CD4-positive, alpha-beta T cell treated with Interleukin-15 for 4 hours (primary cell): ENCODE data around the gene FRK.
A peak's percentile ranks its signal among the peaks of the same experiment; 100 is the strongest.
"Not testable (repeated sequence)": the region's sequence is repeated elsewhere in the genome, so short reads cannot be mapped to it uniquely, and the experiment has no call there.

Experiments used
- DNase-seq: peaks from one replicate; pipeline ENCODE4 v3.0.0-alpha.2; 2020; ENCODE audit warnings: low spot score

Gene FRK, protein sequence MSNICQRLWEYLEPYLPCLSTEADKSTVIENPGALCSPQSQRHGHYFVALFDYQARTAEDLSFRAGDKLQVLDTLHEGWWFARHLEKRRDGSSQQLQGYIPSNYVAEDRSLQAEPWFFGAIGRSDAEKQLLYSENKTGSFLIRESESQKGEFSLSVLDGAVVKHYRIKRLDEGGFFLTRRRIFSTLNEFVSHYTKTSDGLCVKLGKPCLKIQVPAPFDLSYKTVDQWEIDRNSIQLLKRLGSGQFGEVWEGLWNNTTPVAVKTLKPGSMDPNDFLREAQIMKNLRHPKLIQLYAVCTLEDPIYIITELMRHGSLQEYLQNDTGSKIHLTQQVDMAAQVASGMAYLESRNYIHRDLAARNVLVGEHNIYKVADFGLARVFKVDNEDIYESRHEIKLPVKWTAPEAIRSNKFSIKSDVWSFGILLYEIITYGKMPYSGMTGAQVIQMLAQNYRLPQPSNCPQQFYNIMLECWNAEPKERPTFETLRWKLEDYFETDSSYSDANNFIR

DNA sequence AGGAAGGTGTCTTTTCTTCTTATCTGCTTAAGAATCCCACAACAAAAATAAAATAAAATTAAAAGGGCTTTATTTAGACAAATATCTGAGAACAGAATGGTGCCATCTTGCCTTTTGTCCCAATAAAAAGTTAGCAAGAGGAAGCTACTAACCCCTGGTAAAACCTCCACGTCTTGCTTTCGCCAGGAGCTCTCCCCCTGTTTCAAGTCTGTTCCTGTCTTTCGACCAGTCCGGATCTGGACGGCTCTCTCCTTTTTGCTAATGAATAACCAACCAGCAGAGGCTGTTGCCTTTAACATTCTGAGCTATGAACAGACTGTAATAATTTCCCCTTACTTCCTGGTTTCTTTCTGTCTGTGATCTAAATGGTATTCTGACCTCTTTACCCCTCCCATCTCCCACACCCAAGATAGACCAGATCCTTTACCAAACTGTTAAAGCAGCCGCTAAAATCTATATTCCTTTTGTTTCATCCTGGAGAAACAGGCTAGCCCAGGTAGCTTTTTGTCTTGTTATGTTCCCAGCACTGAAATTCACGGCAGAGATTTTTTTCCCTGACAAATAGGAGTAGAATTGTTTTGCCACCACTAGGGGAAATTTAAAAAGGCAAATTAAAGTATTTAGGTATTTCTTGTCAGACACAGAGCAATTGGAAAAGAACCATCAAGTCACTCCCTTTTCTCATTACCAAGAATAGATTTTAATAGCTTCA is at the start of gene FRK:
Gene FRK (minus strand): TSS at position 320 of the 712 bp plus-strand sequence. CDS start 580 bp downstream, outside the sequence.
- DNase-seq, result no peak

GRCh38 chr6:116108836-116109235 is 48.1 kb upstream of the FRK start:
- DNase-seq, result no peak

- DNase-seq, result no peak
These were observed 45.5 kb upstream of the FRK start for GRCh38 chr6:116106146-116106545.

- DNase-seq, result no peak
These were observed 44.6 kb upstream of the FRK start for GRCh38 chr6:116105247-116105646.

DNA sequence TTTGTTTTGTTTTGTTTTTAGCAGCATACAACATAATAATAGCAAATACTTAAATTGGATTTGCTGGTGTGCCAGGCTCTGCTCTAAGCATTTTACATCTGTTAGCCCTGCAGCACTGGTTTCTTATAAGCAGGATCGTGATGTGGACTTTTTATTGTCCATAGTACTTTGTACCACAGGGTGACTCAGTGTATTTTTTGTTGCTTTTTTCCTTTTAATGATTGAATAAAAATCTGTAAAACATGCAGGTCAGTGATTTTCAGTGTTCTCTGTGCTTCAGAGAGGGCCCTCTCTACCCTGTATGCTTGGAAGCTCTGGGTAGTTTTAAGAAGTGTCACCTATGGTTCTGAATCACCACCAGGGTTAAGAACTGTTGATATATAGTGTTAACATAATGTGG is 43.9 kb upstream of the FRK start:
- DNase-seq, result no peak

- no peak for DNase-seq
These were observed 42.2 kb upstream of the FRK start for GRCh38 chr6:116102873-116103272.

DNA sequence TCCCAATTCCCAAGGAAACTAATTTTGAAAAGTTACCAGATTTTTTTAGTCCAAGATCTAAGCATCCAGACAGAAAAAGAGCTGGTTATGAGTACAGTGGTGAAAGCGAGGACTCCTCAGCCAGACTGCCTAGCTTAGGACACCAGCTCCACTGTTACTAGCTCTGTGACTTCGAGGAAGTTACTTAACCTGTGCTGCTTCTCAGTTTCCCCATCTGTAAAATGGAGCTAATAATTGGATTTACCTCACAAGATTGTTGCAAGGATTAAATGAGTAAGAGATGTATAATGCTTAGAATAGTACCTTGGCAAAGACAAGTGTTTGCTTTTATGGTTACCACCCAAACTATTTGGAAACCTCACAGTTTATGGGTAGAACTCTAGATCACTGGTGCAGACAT is 41.1 kb upstream of the FRK start:
- DNase-seq, result no peak

DNA sequence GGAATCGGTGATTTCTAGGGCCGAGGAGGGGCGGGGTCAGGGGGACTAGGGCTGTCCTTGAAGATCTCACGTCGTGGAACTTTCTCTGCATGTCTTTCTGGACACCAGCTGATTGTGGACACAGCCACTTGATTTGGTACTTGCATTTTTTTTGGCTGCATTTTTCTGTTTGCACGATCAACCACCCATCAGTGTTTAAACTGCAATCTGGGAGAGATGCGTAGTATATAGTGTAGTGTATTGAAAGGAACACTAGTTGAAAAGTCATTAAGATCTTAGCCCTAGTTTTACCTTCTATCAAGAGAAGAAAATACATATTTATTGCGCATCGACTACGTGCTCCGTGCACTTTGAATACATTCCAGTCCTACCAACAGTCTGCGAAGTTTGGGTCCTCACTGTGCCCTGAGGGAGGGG is 40.6 kb upstream of the FRK start:
- DNase-seq, result no peak

GRCh38 chr6:116100419-116101301 is 40.0 kb upstream of the FRK start, which contains the start of gene NT5DC1:
NT5DC1 (plus strand) TSS chr6:116100853; CDS start chr6:116100931, 78 bp downstream.
- peak; percentile 80 for DNase-seq

GRCh38 chr6:116099036-116099435 is 38.3 kb upstream of the FRK start:
- no peak for DNase-seq

- no peak for DNase-seq
These were observed 36.5 kb upstream of the FRK start for GRCh38 chr6:116096979-116097816.

GRCh38 chr6:116096048-116096759 is 35.5 kb upstream of the FRK start:
- DNase-seq, result not testable (repeated sequence)

DNA sequence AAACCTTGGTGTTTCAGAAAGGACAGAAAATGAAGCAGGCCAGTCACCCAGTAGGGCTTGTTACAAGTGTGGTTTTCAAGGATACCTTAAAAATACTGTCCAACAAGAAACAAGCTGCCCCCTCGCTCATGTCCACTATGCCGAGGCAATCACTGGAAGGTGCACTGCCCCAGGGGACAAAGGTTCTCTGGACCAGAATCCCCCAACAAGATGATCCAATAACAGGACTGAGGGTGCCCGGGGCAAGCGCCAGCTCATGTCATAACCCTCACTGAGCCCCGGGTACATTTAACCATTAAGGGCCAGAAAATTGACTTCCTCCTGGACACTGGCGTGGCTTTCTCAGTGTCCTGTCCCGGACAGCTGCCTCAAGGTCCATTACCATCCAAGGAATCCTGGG is 33.4 kb upstream of the FRK start:
- DNase-seq, result no peak

GRCh38 chr6:116090251-116090650 is 29.6 kb upstream of the FRK start:
- DNase-seq, result no peak

- DNase-seq, result no peak
These were observed 28.3 kb upstream of the FRK start for GRCh38 chr6:116088946-116089345.

DNA sequence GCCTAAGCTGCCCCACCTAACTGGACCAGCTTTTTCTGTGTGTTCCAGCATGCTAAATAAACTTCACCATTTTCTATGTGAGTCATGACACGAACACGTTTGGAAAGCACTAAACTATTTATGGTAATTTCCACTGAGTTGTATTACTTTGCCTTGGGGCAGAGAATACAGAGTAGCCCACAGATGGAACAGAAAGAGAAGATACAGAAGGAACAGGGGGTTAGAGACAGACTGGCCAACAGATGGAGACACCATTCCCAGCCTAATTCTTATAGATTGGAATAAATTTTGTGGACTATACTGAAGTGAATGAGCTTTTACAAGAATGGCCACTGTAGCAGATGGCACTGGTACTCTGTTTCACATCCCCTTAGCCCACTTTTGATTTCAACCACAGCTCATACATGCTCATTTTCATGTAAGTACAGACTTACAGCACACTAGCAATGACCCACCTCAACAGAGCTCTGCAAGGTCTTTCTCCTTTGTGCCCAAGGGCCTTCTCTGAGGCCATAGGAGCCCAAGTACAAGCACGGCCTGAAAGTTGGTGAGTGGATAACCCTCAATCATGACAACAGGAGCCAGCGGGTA is 26.8 kb upstream of the FRK start:
- DNase-seq, result no peak

GRCh38 chr6:116084284-116084683 is 23.6 kb upstream of the FRK start:
- DNase-seq, result no peak

GRCh38 chr6:116083052-116083451 is 22.4 kb upstream of the FRK start:
- DNase-seq, result no peak

- DNase-seq, result no peak
These were observed 18.3 kb upstream of the FRK start for GRCh38 chr6:116078945-116079344.

DNA sequence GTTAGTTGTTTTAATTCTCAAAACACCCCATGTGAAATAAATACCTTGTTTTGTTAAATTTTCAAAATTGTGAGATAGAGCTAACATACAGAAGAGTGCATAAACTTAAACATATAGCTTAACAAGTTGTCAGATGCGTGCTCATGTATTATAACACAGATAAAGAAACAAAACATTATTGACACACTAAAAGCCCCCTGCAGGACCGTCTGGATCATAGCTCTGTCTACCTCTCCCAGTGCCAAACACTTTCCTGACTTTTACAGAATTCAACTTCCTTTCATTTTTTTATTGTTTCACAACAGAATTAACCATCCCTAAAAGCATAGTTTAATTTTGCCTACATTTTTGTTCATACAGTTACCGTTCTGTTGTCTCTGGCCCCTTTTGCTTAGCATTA is 17.8 kb upstream of the FRK start:
- no peak for DNase-seq
